ENCODE measurements around the gene MYO1H.
A peak's percentile ranks its signal among the peaks of the same experiment; 100 is the strongest.

DNA sequence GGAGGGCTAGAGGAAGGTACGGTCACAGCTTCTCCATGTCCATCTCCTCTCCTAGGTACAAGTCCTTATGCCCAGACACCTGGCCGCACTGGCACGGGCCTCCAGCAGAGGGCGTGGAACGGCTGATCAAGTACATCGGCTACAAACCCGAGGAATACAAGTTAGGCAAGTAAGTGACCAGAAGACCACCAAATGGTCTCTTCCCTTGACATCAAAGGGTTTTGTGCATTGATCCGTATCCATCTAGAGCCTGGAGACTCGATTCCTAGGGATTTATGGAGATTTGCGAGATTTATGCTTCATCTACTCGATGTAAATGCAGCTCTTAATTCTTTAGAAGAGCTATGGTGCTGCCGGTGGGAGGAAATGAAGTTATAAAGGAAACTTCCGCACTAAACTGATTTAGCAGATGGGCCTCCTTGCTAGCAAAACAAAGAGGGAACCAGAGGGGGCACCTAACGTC, 85.2 kb downstream of the MYO1H start:
- TF ChIP-seq, protein P1, sequence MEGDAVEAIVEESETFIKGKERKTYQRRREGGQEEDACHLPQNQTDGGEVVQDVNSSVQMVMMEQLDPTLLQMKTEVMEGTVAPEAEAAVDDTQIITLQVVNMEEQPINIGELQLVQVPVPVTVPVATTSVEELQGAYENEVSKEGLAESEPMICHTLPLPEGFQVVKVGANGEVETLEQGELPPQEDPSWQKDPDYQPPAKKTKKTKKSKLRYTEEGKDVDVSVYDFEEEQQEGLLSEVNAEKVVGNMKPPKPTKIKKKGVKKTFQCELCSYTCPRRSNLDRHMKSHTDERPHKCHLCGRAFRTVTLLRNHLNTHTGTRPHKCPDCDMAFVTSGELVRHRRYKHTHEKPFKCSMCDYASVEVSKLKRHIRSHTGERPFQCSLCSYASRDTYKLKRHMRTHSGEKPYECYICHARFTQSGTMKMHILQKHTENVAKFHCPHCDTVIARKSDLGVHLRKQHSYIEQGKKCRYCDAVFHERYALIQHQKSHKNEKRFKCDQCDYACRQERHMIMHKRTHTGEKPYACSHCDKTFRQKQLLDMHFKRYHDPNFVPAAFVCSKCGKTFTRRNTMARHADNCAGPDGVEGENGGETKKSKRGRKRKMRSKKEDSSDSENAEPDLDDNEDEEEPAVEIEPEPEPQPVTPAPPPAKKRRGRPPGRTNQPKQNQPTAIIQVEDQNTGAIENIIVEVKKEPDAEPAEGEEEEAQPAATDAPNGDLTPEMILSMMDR (IDR thresholded peaks at IDR 0.05; ENCODE audit: low read length): peak; percentile 68
- no peak for TF ChIP-seq EZH2 (IDR thresholded peaks at IDR 0.05; ENCODE audit: borderline replicate concordance, low read length)
